Aorta (tissue), 5 donors: ENCODE data around the gene MTHFS. TPM values are rescaled to one million over a fixed set of nuclear protein-coding genes. Genes with fewer than 3 reads are reported as not detected.

ENCODE experiments used
- ATAC-seq: fragments of 200-7000 bp; cut with Tn5 transposase; one replicate; pipeline ENCODE4 v1.9.1; 2022; ENCODE audit warnings: moderate library complexity; ENCODE audit not compliant: low FRiP score
- DNase-seq, 2 donors: peaks; one replicate each; pipeline ENCODE4 v3.0.0-alpha.2; 2020
- H3K27ac ChIP-seq, 2 donors: one replicate each; pipeline ENCODE4 v1.5.1; 2013; ENCODE audit warnings: low read length in 2 of 2, mild to moderate bottlenecking in 2 of 2, moderate library complexity in 2 of 2, control low read depth in 1 of 2, inconsistent platforms in 1 of 2, low read depth in 1 of 2
- H3K27me3 ChIP-seq, 2 donors: one replicate each; pipeline ENCODE4 v1.6.1; 2013; ENCODE audit warnings: control low read depth in 1 of 2, low read length in 1 of 2, mild to moderate bottlenecking in 1 of 2, moderate library complexity in 1 of 2; ENCODE audit not compliant: insufficient read depth in 2 of 2, control insufficient read depth in 1 of 2
- H3K36me3 ChIP-seq, 2 donors: one replicate each; pipeline ENCODE4 v1.6.1; 2013; ENCODE audit warnings: control low read depth in 1 of 2, low read length in 1 of 2, mild to moderate bottlenecking in 1 of 2; ENCODE audit not compliant: insufficient read depth in 2 of 2, control insufficient read depth in 1 of 2
- H3K4me1 ChIP-seq, 2 donors: one replicate each; pipeline ENCODE4 v1.6.1; 2013; ENCODE audit warnings: low read length in 2 of 2, control low read depth in 1 of 2, mild to moderate bottlenecking in 1 of 2, moderate library complexity in 1 of 2; ENCODE audit not compliant: insufficient read depth in 2 of 2, control insufficient read depth in 1 of 2
- H3K4me3 ChIP-seq, 2 donors: one replicate each; pipeline ENCODE4 v1.5.1; 2013; ENCODE audit warnings: low read length in 2 of 2, control low read depth in 1 of 2, mild to moderate bottlenecking in 1 of 2
- H3K9me3 ChIP-seq: one replicate; pipeline ENCODE4 v1.6.1; 2013; ENCODE audit warnings: mild to moderate bottlenecking, low read length; ENCODE audit not compliant: control insufficient read depth
- WGBS, 2 donors: extraction: QIAGEN DNeasy Blood & Tissue Kit; methylation state at CpG; one replicate each; pipeline ENCODE4 v1.1.7; 2013; 5-methylcytosine and 5-hydroxymethylcytosine counted together
- intact Hi-C, 2 donors: fragments of 100-400 bp; cut with DNase I; formaldehyde crosslinking; loops; one replicate each; pipeline versions ENCODE4 v1.14.2 to v1.15.0; 2022
- polyA plus RNA-seq, 2 donors: library from polyadenylated mRNA; stranded (reverse); fragments of 200-250 nt; gene quantifications; one replicate each; pipeline ENCODE4 v1.2.3, GENCODE V29; 2013
- total RNA-seq, 2 donors: library from RNA; stranded (reverse); fragmentation: NEBNext Ultra II Directional; extraction: Animal tissue kit (Norgen Biotek cat#: 25700); gene quantifications; one replicate each; pipeline ENCODE4 v1.2.1, GENCODE V29; 2021
- donor health status: healthy with polysubstance abuse.
- donor health status: Bipolar disorder and iron deficiency.
- donor health status: DM: no; HTN: no; CAD: no.
- donor health status: DM: no; HTN: no; CAD: no.
- donor health status: DM: yes; HTN: yes; CAD: no.

MTHFS gene
- total and polyA plus RNA-seq, 4 donors = 8.6 to 50.2 (median 19.1) TPM

GRCh38 chr15:79896131-79896633, 632 bp downstream of the MTHFS start:
- peak; percentile 34 for ATAC-seq
- H3K27ac ChIP-seq = peak overlapping the region in 1 of 2 donors; percentile 49
- H3K27me3 ChIP-seq = no peaks in the 10 kb centered on the region
- peaks cover 0 to 2% of the 10 kb centered on the region in 2 donors for H3K4me1 ChIP-seq
- WGBS, 2 donors = 10 to 12% methylated on average over 10 of the region's 10 CpGs
- intact Hi-C loops = loop anchor here in 1 of 2 donors (2.0 to 10.0 kb wide), 3 partner anchors 27 to 279 kb away; no protein-coding TSS in a partner anchor
- H3K4me3 ChIP-seq = peak overlapping the region; percentile 50 to 94
- no peaks in the 10 kb centered on the region for H3K9me3 ChIP-seq
- H3K36me3 ChIP-seq = peaks cover 0 to 3% of the 10 kb centered on the region in 2 donors
- DNase-seq = no peak

GRCh38 chr15:79887054-79887930, 9.5 kb downstream of the MTHFS start:
- intact Hi-C loops = no loop called here
- H3K27ac ChIP-seq = no peak overlapping the region
- WGBS, 2 donors = 78 to 80% methylated on average over 10 of the region's 10 CpGs
- H3K9me3 ChIP-seq = no peaks in the 10 kb centered on the region
- DNase-seq = no peak
- H3K4me3 ChIP-seq = no peak overlapping the region
- peaks cover 0 to 2% of the 10 kb centered on the region in 2 donors for H3K4me1 ChIP-seq
- no peak for ATAC-seq
- H3K27me3 ChIP-seq = no peaks in the 10 kb centered on the region
- H3K36me3 ChIP-seq = peaks cover 5 to 8% of the 10 kb centered on the region in 2 donors

GRCh38 chr15:79886124-79886523, 10.7 kb downstream of the MTHFS start:
- 87 to 89% methylated on average over 3 of the region's 3 CpGs for WGBS, 2 donors
- intact Hi-C loops = no loop called here
- Histone ChIP-seq H3K4me3 (no peak overlapping the region), H3K9me3 (no peaks in the 10 kb centered on the region), H3K36me3 (peaks cover 5 to 11% of the 10 kb centered on the region in 2 donors), H3K27ac (no peak overlapping the region), H3K27me3 (no peaks in the 10 kb centered on the region), H3K4me1 (peaks cover 0 to 2% of the 10 kb centered on the region in 2 donors)
- ATAC-seq = no peak
- DNase-seq = no peak

- H3K27ac ChIP-seq = no peak overlapping the region
- DNase-seq (no peak), ATAC-seq (no peak)
- H3K36me3 ChIP-seq = peaks cover 5 to 11% of the 10 kb centered on the region in 2 donors
- peaks cover 0 to 2% of the 10 kb centered on the region in 2 donors for H3K4me1 ChIP-seq
- no peaks in the 10 kb centered on the region for H3K27me3 ChIP-seq
- intact Hi-C loops = no loop called here
- no peaks in the 10 kb centered on the region for H3K9me3 ChIP-seq
- WGBS, 2 donors = 97% methylated on average over 2 of the region's 2 CpGs
- no peak overlapping the region for H3K4me3 ChIP-seq
Measured at GRCh38 chr15:79884204-79884596, 12.6 kb downstream of the MTHFS start.

DNA sequence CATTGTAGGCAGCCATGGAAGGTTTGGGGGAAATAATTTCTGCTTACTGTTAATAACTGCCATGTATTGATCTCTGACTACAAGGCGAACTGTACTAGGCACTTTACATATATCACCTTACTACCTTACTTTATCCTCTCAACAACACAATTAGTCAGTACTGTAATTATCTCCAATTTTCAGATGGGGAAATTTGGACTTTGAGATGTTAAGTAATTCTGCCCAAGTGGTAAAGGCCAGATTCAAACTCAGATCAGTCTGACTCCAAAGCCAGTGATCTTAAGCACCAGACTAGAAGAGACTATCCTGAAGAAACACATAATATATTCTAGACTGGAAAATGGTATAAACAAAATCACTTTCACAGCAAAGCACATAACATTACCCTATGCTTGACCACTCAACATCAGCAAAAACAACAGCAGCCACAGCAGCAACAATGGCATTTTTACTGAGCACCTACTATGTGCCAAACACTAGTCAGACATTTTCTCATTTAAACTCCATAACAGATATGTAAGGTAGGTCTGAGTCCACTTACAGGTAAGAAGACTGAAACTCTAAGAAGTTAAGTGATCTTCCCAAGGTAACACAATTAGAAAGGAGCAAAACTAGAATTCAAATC, 13.1 kb downstream of the MTHFS start:
- 96 to 100% methylated on average over 1 of the region's 1 CpG for WGBS, 2 donors
- Histone ChIP-seq H3K4me1 (peaks cover 0 to 2% of the 10 kb centered on the region in 2 donors), H3K27ac (no peak overlapping the region), H3K27me3 (no peaks in the 10 kb centered on the region), H3K4me3 (no peak overlapping the region), H3K36me3 (peaks cover 5 to 11% of the 10 kb centered on the region in 2 donors), H3K9me3 (no peaks in the 10 kb centered on the region)
- intact Hi-C loops = no loop called here
- ATAC-seq (no peak), DNase-seq (no peak)

DNA sequence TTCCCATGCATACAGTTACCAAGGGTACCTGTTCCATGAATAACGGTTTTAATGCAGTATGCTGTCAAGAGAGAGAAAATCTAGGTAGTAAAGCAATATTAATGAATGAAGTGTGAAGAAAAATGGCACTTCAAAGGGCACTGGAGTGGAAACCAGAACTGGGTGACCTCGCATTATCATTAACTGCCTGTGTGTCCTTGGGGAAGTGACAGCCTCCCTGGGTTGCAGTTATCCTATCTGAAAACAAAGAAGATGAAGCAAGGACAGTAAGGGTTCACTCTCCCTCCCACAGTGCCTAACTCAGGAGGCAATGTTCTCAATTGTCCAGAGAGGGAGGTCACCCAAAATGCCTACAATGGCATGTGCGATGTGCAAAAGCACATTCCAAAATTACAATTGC, 15.1 kb downstream of the MTHFS start:
- 84 to 89% methylated on average over 3 of the region's 3 CpGs for WGBS, 2 donors
- Histone ChIP-seq H3K36me3 (peaks cover 5 to 11% of the 10 kb centered on the region in 2 donors), H3K9me3 (peaks cover 3% of the 10 kb centered on the region), H3K27me3 (no peaks in the 10 kb centered on the region), H3K4me1 (no peaks in the 10 kb centered on the region), H3K27ac (no peak overlapping the region), H3K4me3 (no peak overlapping the region)
- ATAC-seq = no peak
- DNase-seq = no peak
- intact Hi-C loops = no loop called here

GRCh38 chr15:79881254-79881653, 15.6 kb downstream of the MTHFS start:
- Histone ChIP-seq H3K27me3 (no peaks in the 10 kb centered on the region), H3K27ac (no peak overlapping the region), H3K4me1 (no peaks in the 10 kb centered on the region), H3K36me3 (peaks cover 5 to 11% of the 10 kb centered on the region in 2 donors), H3K9me3 (peaks cover 3% of the 10 kb centered on the region), H3K4me3 (no peak overlapping the region)
- no peak for ATAC-seq
- no peak for DNase-seq
- intact Hi-C loops = no loop called here
- WGBS, 2 donors = 69 to 74% methylated on average over 2 of the region's 2 CpGs

- Histone ChIP-seq H3K4me1 (no peaks in the 10 kb centered on the region), H3K27ac (no peak overlapping the region), H3K4me3 (no peak overlapping the region), H3K27me3 (no peaks in the 10 kb centered on the region), H3K36me3 (peaks cover 0 to 9% of the 10 kb centered on the region in 2 donors), H3K9me3 (peaks cover 5% of the 10 kb centered on the region)
- WGBS, 2 donors = 92 to 96% methylated on average over 7 of the region's 7 CpGs
- ATAC-seq (no peak), DNase-seq (no peak)
- intact Hi-C loops = no loop called here
Measured at GRCh38 chr15:79878078-79878705, 18.6 kb downstream of the MTHFS start.
